ENCODE data around the gene ZNF407. TPM values are rescaled to one million over a fixed set of nuclear protein-coding genes. Genes with fewer than 3 reads are reported as not detected.

Gene ZNF407
- total RNA-seq, 1 donor from 2014 or later, result 9.0 TPM

GRCh38 chr18:74826572-74826971, 228.9 kb downstream of the ZNF407 start:
- Histone ChIP-seq H3K9me3 (ENCODE audit: low read depth) (no peaks in the 10 kb centered on the region), H2AFZ (replicated peaks) (no peak overlapping the region), H3K36me3 (no peaks in the 10 kb centered on the region), H3K4me1 (peaks cover 13% of the 10 kb centered on the region), H3K4me3 (no peak overlapping the region), H3K27me3 (no peaks in the 10 kb centered on the region), H3F3A (ENCODE audit: low read depth) (no peaks in the 10 kb centered on the region), H3K79me2 (ENCODE audit: low read depth) (no peaks in the 10 kb centered on the region), H4K20me1 (ENCODE audit: low read depth) (no peaks in the 10 kb centered on the region), H3K4me2 (no peak overlapping the region), H3K9ac (no peak overlapping the region), H3K27ac (no peak overlapping the region)
- DNase-seq (ENCODE audit: low spot score), result no peak
- no peak overlapping the region for H3K27ac Mint-ChIP-seq
- no peak overlapping the region for H3K4me3 Mint-ChIP-seq
- no peak for TF ChIP-seq EZH2 (IDR thresholded peaks at IDR 0.05)
- TF ChIP-seq, protein P1, sequence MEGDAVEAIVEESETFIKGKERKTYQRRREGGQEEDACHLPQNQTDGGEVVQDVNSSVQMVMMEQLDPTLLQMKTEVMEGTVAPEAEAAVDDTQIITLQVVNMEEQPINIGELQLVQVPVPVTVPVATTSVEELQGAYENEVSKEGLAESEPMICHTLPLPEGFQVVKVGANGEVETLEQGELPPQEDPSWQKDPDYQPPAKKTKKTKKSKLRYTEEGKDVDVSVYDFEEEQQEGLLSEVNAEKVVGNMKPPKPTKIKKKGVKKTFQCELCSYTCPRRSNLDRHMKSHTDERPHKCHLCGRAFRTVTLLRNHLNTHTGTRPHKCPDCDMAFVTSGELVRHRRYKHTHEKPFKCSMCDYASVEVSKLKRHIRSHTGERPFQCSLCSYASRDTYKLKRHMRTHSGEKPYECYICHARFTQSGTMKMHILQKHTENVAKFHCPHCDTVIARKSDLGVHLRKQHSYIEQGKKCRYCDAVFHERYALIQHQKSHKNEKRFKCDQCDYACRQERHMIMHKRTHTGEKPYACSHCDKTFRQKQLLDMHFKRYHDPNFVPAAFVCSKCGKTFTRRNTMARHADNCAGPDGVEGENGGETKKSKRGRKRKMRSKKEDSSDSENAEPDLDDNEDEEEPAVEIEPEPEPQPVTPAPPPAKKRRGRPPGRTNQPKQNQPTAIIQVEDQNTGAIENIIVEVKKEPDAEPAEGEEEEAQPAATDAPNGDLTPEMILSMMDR (IDR thresholded peaks at IDR 0.05), result no peak
- no peaks in the 10 kb centered on the region for H3K4me1 Mint-ChIP-seq
- no peaks in the 10 kb centered on the region for H3K27me3 Mint-ChIP-seq (ENCODE audit: insufficient read depth, low read depth)
- H3K36me3 Mint-ChIP-seq, result no peaks in the 10 kb centered on the region
- peaks cover 3% of the 10 kb centered on the region for H3K9me3 Mint-ChIP-seq

DNA sequence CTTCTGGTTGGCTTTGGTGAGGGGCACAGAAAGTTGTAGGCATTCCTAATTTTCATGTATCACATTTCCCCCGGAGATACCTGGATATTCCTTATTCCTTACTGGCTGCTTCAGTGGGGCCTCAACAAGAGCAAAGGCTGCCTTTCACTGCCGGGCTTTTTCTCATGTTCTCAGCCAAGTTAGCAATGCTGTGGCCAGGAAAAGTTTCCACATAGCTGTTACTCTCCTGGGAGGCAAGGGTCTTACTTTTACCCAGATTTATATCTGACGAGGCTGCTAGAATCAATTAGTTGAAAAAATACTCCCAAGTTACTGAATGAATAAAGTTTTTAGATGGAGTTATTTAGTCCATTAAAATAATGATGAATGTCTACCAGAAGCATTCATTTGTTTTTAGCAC, 230.5 kb downstream of the ZNF407 start:
- Mint-ChIP-seq H3K4me1 (no peaks in the 10 kb centered on the region), H3K27ac (no peak overlapping the region), H3K36me3 (no peaks in the 10 kb centered on the region), H3K4me3 (no peak overlapping the region), H3K9me3 (no peaks in the 10 kb centered on the region), H3K27me3 (ENCODE audit: insufficient read depth, low read depth) (no peaks in the 10 kb centered on the region)
- Histone ChIP-seq H2AFZ (replicated peaks) (no peak overlapping the region), H3K9ac (no peak overlapping the region), H3K27me3 (no peaks in the 10 kb centered on the region), H3K4me2 (no peak overlapping the region), H3K9me3 (ENCODE audit: low read depth) (no peaks in the 10 kb centered on the region), H3K4me1 (peaks cover 13% of the 10 kb centered on the region), H3F3A (ENCODE audit: low read depth) (no peaks in the 10 kb centered on the region), H3K36me3 (no peaks in the 10 kb centered on the region), H4K20me1 (ENCODE audit: low read depth) (no peaks in the 10 kb centered on the region), H3K79me2 (ENCODE audit: low read depth) (no peaks in the 10 kb centered on the region), H3K4me3 (no peak overlapping the region), H3K27ac (no peak overlapping the region)
- no peak for DNase-seq (ENCODE audit: low spot score)
- TF ChIP-seq EZH2 (IDR thresholded peaks at IDR 0.05) (no peak), EZH2phosphoT487 (IDR thresholded peaks at IDR 0.05) (no peak)
- TF ChIP-seq, protein P1 (IDR thresholded peaks at IDR 0.05), result no peak

- no peaks in the 10 kb centered on the region for H3F3A ChIP-seq (ENCODE audit: low read depth)
- H3K27ac Mint-ChIP-seq, result no peak overlapping the region
- H3K4me2 ChIP-seq, result no peak overlapping the region
- no peaks in the 10 kb centered on the region for H3K27me3 Mint-ChIP-seq (ENCODE audit: insufficient read depth, low read depth)
- H3K27ac ChIP-seq, result no peak overlapping the region
- H3K9ac ChIP-seq, result no peak overlapping the region
- H3K27me3 ChIP-seq, result no peaks in the 10 kb centered on the region
- H3K36me3 Mint-ChIP-seq, result no peaks in the 10 kb centered on the region
- H3K36me3 ChIP-seq, result no peaks in the 10 kb centered on the region
- H3K9me3 ChIP-seq (ENCODE audit: low read depth), result no peaks in the 10 kb centered on the region
- TF ChIP-seq, protein P1 (IDR thresholded peaks at IDR 0.05), result no peak
- TF ChIP-seq EZH2 (IDR thresholded peaks at IDR 0.05) (no peak), EZH2phosphoT487 (IDR thresholded peaks at IDR 0.05) (no peak)
- no peaks in the 10 kb centered on the region for H3K9me3 Mint-ChIP-seq
- H4K20me1 ChIP-seq (ENCODE audit: low read depth), result no peaks in the 10 kb centered on the region
- H3K79me2 ChIP-seq (ENCODE audit: low read depth), result no peaks in the 10 kb centered on the region
- H3K4me1 ChIP-seq, result peaks cover 19% of the 10 kb centered on the region
- no peak overlapping the region for H2AFZ ChIP-seq (replicated peaks)
- no peak overlapping the region for H3K4me3 Mint-ChIP-seq
- DNase-seq (ENCODE audit: low spot score), result no peak
- peaks cover 5% of the 10 kb centered on the region for H3K4me1 Mint-ChIP-seq
- no peak overlapping the region for H3K4me3 ChIP-seq
Measured at GRCh38 chr18:74831571-74832250, 234.0 kb downstream of the ZNF407 start.

All from neural progenitor cell (in vitro differentiated cells).